ENCODE results near the gene COX14.

The COX14 gene

GRCh38 chr12:50088577-50089335 is 23.3 kb upstream of the COX14 start (continued):
- TF ChIP-seq ZNF280C (tag by site-specific recombination; IDR thresholded peaks at IDR 0.05) (no peak), ZNF426 (tag by site-specific recombination; IDR thresholded peaks at IDR 0.05) (no peak), ZNF777 (tag by site-specific recombination; IDR thresholded peaks at IDR 0.05; ENCODE audit: borderline replicate concordance) (no peak), ZBTB17 (tag by site-specific recombination; IDR thresholded peaks at IDR 0.05) (no peak)

GRCh38 chr12:50089730-50090129 is 22.3 kb upstream of the COX14 start:
- no peak overlapping the region for H3K27ac ChIP-seq (ENCODE audit: extremely low read depth, low read depth, low read length)
- H3K4me1 ChIP-seq (ENCODE audit: control insufficient read depth, insufficient read depth, low read length), result no peaks in the 10 kb centered on the region
- TF ChIP-seq GLIS2 (tag by site-specific recombination; IDR thresholded peaks at IDR 0.05) (no peak), ZNF76 (tag by site-specific recombination; IDR thresholded peaks at IDR 0.05; ENCODE audit: borderline replicate concordance, low read depth) (no peak), HIC1 (tag by site-specific recombination; IDR thresholded peaks at IDR 0.05) (no peak), ZNF785 (tag by site-specific recombination; IDR thresholded peaks at IDR 0.05) (no peak), ATF2 (tag by site-specific recombination; IDR thresholded peaks at IDR 0.05; ENCODE audit: low read depth) (no peak), PRDM4 (tag by site-specific recombination; IDR thresholded peaks at IDR 0.05) (no peak), EGR2 (tag by site-specific recombination; IDR thresholded peaks at IDR 0.05; ENCODE audit: low read depth) (no peak), ZBTB20 (tag by site-specific recombination; IDR thresholded peaks at IDR 0.05) (no peak)
- H3K4me3 ChIP-seq (ENCODE audit: low read depth, low read length), result no peak overlapping the region
- CTCF ChIA-PET, result interaction anchor here (0.7 to 3.5 kb wide), 12 partner anchors 7 to 222 kb away, joined by 3 to 53 read pairs (median 7); partner anchors contain the start of genes COX14 and GPD1
- H3K9me3 ChIP-seq (ENCODE audit: control insufficient read depth, insufficient read depth, low read depth, low read length), result no peaks in the 10 kb centered on the region
- POLR2A ChIA-PET, result no interaction called here
- H3K36me3 ChIP-seq (ENCODE audit: control insufficient read depth in 2 of 2, insufficient read depth in 1 of 2, low read length in 2 of 2), result peaks cover 69 to 85% of the 10 kb centered on the region in 2 experiments

- POLR2A ChIA-PET, result interaction anchor here (0.7 to 1.7 kb wide), 2 partner anchors 22 to 149 kb away, joined by 4 read pairs; partner anchors contain the start of gene COX14
- H3K9me3 ChIP-seq (ENCODE audit: control insufficient read depth, insufficient read depth, low read depth, low read length), result no peaks in the 10 kb centered on the region
- TF ChIP-seq ZFHX2 (tag by site-specific recombination; conservative IDR thresholded peaks at IDR 0.05) (no peak), BCL6B (tag by site-specific recombination; IDR thresholded peaks at IDR 0.05) (no peak), ZBTB10 (tag by site-specific recombination; IDR thresholded peaks at IDR 0.05) (no peak), ZNF514 (tag by site-specific recombination; IDR thresholded peaks at IDR 0.05) (no peak), REPIN1 (tag by site-specific recombination; IDR thresholded peaks at IDR 0.05; ENCODE audit: low read depth) (no peak), ZSCAN16 (tag by site-specific recombination; IDR thresholded peaks at IDR 0.05) (no peak)
Observed at GRCh38 chr12:50090391-50090790, 21.6 kb upstream of the COX14 start.

More at GRCh38 chr12:50090391-50090790, 21.6 kb upstream of the COX14 start:
- H3K27ac ChIP-seq (ENCODE audit: extremely low read depth, low read depth, low read length), result no peak overlapping the region
- no peak overlapping the region for H3K4me3 ChIP-seq (ENCODE audit: low read depth, low read length)
- H3K36me3 ChIP-seq (ENCODE audit: control insufficient read depth in 2 of 2, insufficient read depth in 1 of 2, low read length in 2 of 2), result peaks cover 75 to 92% of the 10 kb centered on the region in 2 experiments
- H3K4me1 ChIP-seq (ENCODE audit: control insufficient read depth, insufficient read depth, low read length), result no peaks in the 10 kb centered on the region
- CTCF ChIA-PET, result interaction anchor here (0.6 to 3.5 kb wide), 5 partner anchors 11 to 1161 kb away, joined by 3 to 53 read pairs (median 9); partner anchors contain the start of gene COX14

Measured in HEK293 (cell line).